ENCODE results near the gene CIAO3. TPM values are rescaled to one million over a fixed set of nuclear protein-coding genes. Genes with fewer than 3 reads are reported as not detected.

Gene CIAO3
- total RNA-seq, 2 donors from 2014 or later = 25.4 to 26.4 TPM

- no peak overlapping the region for H3K4me3 ChIP-seq
- no peaks in the 10 kb centered on the region for H3K9me3 ChIP-seq
- WGBS, 2 donors = 93 to 100% methylated on average over 1 to 9 of the region's 9 CpGs
- no peaks in the 10 kb centered on the region for H3K27me3 ChIP-seq
- no peak for DNase-seq
- H3K36me3 ChIP-seq (replicated peaks in 1 of 2; ENCODE audit: insufficient read depth in 1 of 2, low read depth in 2 of 2) = no peaks in the 10 kb centered on the region
- intact Hi-C loops (cut with DNase I) = no loop called here
- TF ChIP-seq POLR2A (IDR thresholded peaks at IDR 0.05) = no peak
- TF ChIP-seq, protein P1, sequence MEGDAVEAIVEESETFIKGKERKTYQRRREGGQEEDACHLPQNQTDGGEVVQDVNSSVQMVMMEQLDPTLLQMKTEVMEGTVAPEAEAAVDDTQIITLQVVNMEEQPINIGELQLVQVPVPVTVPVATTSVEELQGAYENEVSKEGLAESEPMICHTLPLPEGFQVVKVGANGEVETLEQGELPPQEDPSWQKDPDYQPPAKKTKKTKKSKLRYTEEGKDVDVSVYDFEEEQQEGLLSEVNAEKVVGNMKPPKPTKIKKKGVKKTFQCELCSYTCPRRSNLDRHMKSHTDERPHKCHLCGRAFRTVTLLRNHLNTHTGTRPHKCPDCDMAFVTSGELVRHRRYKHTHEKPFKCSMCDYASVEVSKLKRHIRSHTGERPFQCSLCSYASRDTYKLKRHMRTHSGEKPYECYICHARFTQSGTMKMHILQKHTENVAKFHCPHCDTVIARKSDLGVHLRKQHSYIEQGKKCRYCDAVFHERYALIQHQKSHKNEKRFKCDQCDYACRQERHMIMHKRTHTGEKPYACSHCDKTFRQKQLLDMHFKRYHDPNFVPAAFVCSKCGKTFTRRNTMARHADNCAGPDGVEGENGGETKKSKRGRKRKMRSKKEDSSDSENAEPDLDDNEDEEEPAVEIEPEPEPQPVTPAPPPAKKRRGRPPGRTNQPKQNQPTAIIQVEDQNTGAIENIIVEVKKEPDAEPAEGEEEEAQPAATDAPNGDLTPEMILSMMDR (IDR thresholded peaks at IDR 0.05) = no peak
- ATAC-seq = no peak
- peaks cover 72% of the 10 kb centered on the region for H3K4me1 ChIP-seq
- no peak overlapping the region for H3K27ac ChIP-seq
Measured at GRCh38 chr16:718389-718788, 22.4 kb downstream of the CIAO3 start.

- Histone ChIP-seq H3K9me3 (no peaks in the 10 kb centered on the region), H3K36me3 (replicated peaks in 1 of 2; ENCODE audit: insufficient read depth in 1 of 2, low read depth in 2 of 2) (no peaks in the 10 kb centered on the region), H3K4me3 (no peak overlapping the region), H3K27me3 (no peaks in the 10 kb centered on the region), H3K27ac (peak overlapping the region in 2 of 4 donors; percentile 68 to 73), H3K4me1 (peaks cover 72% of the 10 kb centered on the region)
- WGBS, 2 donors = 82 to 88% methylated on average over 18 to 32 of the region's 32 CpGs
- TF ChIP-seq, protein P1 (IDR thresholded peaks at IDR 0.05) = no peak
- no peak for TF ChIP-seq POLR2A (IDR thresholded peaks at IDR 0.05)
- ATAC-seq = no peak
- DNase-seq = no peak
- intact Hi-C loops (cut with DNase I) = no loop called here
Measured at GRCh38 chr16:717450-718245, 23.1 kb downstream of the CIAO3 start.

DNA sequence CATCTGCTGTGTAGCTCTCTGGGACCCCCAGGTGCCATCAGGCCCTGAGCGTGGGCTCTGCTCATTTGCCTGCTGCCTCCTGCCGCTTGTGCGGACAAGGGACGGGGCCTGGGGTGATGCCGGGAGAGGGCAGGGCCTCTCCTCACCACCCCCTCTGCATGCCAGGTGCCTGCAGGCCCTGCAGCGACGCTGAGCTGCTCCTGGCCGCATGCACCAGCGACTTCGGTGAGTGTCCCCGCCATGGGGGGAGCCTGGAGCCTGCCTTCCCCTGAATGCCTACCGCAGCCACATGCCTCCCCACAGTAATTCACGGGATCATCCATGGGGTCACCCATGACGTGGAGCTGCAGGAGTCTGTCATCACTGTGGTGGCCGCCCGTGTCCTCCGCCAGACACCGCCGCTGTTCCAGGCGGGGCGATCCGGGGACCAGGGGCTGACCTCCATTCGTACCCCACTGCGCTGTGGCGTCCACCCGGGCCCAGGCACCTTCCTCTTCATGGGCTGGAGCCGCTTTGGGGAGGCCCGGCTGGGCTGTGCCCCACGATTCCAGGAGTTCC lies 23.9 kb downstream of the CIAO3 start:
- intact Hi-C loops (cut with DNase I) = no loop called here
- 85% methylated on average over 29 of the region's 29 CpGs; no CpG with 5 or more reads in 1 of the 2 donors for WGBS, 2 donors

GRCh38 chr16:716200-716568 lies 24.6 kb downstream of the CIAO3 start:
- peak overlapping the region; percentile 16 to 73 (median 63) for H3K27ac ChIP-seq
- H3K36me3 ChIP-seq (replicated peaks in 1 of 2; ENCODE audit: insufficient read depth in 1 of 2, low read depth in 2 of 2) = no peaks in the 10 kb centered on the region
- no peak overlapping the region for H3K4me3 ChIP-seq
- WGBS, 2 donors = 15 to 26% methylated on average over 3 to 12 of the region's 12 CpGs
- ATAC-seq (peak; percentile 17), DNase-seq (peak; percentile 74 to 83 (median 80))
- intact Hi-C loops (cut with DNase I) = no loop called here
- TF ChIP-seq, protein P1 (IDR thresholded peaks at IDR 0.05) = no peak
- TF ChIP-seq POLR2A (IDR thresholded peaks at IDR 0.05) = peak in 2 of 3 donors; percentile 12 to 16
- peaks cover 66% of the 10 kb centered on the region for H3K4me1 ChIP-seq
- peaks cover 0 to 2% of the 10 kb centered on the region in 2 donors for H3K27me3 ChIP-seq
- H3K9me3 ChIP-seq = no peaks in the 10 kb centered on the region

More for the DNA sequence above, 23.9 kb downstream of the CIAO3 start:
- Histone ChIP-seq H3K27me3 (no peaks in the 10 kb centered on the region), H3K9me3 (no peaks in the 10 kb centered on the region), H3K27ac (peak overlapping the region in 3 of 4 donors; percentile 58 to 73 (median 68)), H3K4me3 (no peak overlapping the region), H3K4me1 (peaks cover 67% of the 10 kb centered on the region), H3K36me3 (replicated peaks in 1 of 2; ENCODE audit: insufficient read depth in 1 of 2, low read depth in 2 of 2) (no peaks in the 10 kb centered on the region)
- DNase-seq (no peak), ATAC-seq (no peak)
- TF ChIP-seq, protein P1 (IDR thresholded peaks at IDR 0.05) = no peak
- no peak for TF ChIP-seq POLR2A (IDR thresholded peaks at IDR 0.05)
